Stimulated activated CD4-positive, alpha-beta T cell treated with anti-CD3 and anti-CD28 coated beads, TNF-alpha, amount 100 ng/mL, for 4 hours (primary cell): ENCODE results near the gene EPHA5.
"Not testable (repeated sequence)": the region's sequence is repeated elsewhere in the genome, so short reads cannot be mapped to it uniquely, and the experiment has no call there.

Experiments used
- DNase-seq, 3 experiments: peaks; one replicate each; pipeline ENCODE4 v3.0.0-alpha.2; 2020; ENCODE audit warnings: low read depth in 3 of 3

The EPHA5 gene

DNA sequence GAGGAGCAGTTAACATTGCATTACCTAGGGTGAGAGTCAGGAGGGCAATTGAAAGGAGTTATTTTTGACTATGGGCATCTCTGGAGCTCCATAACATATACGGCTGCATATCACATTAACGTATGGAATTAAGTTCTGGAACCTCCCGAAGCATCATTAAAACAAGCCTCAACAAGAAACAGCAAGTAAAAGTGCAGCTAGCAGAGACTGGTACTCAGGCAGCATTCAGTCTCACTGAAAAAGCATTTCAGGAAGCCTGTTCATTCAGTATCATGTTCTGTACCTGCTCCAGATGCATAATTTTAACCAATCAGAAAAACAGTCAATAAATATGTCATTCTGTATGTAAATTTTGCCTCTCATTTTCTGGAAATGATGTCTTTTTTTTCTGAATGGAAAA lies 299.6 kb downstream of the EPHA5 start:
- no peak for DNase-seq

DNA sequence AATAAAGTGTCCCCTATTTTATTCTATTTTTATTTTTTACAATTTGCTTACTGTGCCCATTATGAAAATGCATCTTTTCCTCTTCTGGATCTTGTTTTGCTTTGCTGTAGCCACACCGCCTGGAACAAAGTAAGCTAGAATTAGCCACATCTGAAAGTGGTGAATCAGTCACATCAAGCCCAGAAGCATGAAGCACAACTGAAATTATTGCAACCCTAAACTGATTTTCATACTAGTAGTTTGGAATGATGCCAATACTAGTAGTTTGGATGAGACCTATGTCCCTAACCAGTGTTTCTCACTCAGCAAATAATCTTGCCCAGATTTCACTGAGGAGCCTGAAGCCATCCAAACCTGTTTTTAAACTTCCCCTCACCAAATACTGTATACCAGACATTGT lies 303.0 kb downstream of the EPHA5 start:
- no peak for DNase-seq

DNA sequence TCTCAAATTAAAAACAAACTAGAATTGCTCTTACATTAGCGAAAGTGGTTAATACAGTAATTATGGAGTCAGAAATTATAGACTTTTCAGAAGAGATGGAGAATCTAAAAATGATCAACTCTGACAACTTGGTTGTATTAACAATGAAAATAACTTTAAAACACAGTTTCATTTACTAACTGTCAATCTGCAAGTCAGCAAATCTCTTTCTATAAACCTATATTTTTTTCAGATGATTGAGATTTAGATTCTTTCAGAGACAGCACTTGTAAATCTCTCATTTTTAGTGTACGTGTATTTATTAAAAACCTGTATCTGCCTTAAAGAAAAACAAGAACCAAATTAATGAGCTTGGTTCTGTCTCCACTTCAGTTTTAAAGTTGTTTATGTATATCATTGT lies 311.4 kb downstream of the EPHA5 start:
- no peak for DNase-seq

DNA sequence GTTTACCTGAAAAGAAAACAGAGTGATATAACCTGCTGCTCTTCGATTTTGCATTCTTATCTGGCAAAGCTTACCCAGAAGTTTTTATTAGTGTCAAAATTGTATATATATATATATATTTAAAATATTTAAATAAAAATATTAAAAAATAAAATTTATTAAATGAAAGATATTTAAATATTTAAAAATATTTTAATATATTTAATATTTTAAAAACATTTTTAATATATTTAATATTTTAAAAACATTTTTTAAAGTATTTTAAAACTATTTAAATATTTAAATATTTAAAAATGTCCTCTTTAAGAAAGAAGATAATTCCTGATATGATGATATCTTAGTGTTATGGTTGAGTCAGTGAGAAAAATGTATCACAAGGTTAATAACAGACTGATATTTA lies 317.2 kb downstream of the EPHA5 start:
- no peak for DNase-seq

DNA sequence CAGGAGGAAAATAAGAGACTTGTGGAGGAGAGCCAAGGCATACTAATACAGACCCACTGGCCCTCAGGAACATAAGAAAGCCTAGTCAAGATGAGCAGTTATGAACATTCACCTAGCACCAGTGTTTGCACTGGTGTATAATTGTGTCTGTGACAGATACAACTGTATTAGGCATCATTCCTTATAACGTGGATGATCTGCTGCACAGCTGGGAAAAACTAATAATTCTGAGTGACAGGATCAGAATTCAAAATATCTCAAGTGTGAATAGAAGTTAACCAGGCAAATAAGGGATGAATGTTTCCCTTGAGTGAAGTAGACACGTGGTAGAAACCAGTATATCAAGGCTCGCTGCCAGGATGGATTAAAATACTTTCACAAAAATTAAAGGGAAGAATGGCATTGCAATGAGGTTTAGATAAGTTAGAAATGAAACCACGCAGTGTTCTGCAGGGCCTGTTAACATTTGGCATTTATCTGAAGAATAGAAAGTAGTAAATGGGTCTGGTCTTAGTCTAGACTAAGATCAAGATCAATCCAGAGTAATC lies 325.9 kb downstream of the EPHA5 start:
- no peak for DNase-seq

DNA sequence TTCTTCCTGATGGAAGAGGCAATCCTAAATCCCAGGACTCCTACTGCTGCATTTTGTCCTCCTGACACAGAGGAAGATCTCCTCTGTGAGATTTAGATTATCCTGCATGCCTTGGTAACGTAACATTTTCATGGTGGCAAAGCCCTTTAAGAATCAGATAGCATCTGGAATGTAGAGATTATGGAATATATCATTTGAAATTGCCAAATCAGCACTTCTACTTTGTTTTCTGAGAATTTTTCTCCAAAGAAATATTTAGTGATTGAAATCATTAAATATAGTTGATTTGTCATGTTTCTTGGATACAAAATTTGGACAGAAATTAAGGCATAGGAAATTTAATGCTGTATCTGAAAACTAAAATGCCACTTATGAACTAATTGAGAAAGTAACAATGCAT lies 326.9 kb downstream of the EPHA5 start:
- DNase-seq = no peak

DNA sequence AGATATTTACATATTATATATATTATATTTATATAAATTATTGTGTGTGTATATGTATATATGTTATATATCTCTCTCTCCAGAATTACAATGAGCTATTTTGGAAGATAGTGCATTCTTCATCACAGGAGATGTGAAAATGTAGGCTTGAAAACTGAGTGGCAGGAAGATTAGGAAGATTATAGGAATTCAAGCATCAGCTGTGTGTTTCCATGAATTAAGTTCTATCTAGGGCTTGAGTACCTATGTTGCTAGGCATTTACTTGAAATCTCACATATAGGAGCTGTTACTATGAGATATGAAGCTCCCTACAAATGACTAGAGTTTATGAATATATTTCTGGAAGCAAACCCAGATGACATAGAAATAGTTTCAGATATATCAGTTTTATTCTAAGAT lies 328.7 kb downstream of the EPHA5 start:
- DNase-seq = no peak

DNA sequence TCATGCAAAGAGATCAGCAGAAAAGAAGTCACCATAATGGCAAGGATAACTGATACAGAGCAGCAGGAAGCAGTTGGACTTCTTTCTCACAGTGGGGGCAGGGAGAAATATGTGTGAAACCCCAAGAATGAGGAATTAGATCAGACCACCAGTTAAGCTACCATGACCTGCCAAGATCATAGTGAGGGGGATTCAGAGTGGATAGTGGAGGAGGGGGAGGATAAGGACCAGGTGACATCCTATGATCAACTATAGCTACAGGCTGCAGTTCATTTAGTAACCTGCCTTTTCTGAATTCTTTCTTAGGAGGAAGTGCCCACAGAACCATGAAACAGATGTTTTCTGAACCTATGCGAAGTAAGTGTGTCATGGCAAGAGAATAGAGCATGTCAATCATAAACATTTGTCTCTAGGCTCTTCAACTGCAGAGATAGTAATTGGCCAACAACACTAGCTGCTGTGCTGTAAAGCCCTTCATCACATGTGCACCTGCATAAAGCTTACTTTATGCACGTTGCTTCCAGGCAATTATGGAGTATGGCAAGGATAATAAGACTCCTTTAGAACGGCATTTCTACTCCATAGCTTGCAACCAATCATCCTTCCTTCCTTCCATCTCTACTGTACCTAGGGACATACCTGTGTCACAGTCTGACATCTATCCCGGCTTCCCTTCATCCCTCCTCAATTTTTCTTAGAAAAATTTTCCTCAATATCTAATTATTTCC lies 329.7 kb downstream of the EPHA5 start:
- no peak for DNase-seq

DNA sequence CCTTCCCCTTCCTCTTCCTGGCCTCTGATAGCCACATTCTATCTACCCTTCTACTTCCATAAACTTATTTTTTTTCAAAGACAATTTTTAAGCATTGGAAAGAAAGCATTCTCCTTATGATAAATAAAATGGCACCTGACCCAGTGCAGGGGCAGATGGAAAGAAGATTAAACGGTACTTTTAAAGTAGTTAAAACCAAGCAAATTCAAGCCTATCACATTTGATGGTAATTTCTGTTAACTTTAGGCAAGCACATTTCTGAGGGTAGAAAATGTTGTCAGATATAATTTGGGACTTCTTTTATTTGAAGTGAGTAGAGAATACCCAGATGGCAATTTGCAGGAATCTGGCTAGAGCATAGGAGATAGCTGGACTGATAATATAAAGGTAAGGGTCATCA lies 332.9 kb downstream of the EPHA5 start:
- no peak for DNase-seq

DNA sequence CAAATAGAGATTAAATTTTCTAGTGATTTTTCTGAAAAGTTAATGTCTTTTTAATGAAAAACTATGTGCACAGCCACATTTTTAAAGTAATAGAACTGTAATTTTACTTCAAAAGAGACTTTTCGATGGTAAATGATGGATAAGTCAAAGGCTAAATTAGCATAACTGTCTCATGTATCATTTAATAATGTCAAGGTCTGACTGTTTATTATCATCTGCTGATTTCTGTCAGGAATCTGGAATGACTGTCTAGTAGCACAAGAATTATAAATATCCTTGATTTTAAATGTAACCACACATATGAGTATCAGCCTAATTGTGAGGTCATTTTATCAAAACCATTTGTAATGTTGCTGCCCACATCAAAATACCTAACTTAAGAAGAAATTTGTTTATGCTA lies 333.8 kb downstream of the EPHA5 start:
- no peak for DNase-seq

DNA sequence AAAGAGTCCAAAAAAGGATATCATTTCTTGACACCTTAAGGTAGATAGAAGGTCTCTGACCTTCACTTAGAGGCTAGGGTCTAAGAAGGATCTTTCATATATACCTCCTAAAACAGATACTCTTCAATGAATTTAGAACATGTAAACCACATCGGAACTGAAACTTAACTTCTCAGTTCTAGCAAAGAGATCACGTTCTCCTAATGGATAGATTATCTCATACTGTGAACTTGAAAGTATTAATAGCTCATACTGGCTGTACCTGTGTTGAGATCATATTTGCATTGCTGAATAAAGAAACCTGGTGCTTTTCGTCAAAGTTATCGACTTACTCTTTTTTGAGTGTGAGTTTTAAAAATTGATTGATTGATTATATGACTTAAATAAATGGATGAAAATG lies 353.8 kb downstream of the EPHA5 start:
- DNase-seq = no peak

DNA sequence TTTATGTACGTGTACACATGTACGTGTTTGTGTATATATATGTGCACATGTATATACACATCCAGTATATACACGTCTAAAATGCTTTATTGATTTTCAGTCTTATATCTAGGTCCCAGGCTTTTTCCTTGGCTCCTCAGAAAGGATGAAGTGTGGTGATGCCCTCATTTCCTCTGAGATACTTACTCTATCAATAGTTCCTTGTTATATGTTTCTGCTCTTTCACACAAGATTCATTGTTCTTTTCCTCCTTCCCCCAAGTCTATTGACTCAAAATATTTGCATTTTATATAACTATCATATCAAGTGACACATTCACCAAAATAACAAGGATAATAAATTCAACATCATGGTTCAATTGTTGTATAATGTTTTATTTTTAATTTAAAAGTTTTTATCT lies 359.2 kb downstream of the EPHA5 start:
- no peak for DNase-seq

DNA sequence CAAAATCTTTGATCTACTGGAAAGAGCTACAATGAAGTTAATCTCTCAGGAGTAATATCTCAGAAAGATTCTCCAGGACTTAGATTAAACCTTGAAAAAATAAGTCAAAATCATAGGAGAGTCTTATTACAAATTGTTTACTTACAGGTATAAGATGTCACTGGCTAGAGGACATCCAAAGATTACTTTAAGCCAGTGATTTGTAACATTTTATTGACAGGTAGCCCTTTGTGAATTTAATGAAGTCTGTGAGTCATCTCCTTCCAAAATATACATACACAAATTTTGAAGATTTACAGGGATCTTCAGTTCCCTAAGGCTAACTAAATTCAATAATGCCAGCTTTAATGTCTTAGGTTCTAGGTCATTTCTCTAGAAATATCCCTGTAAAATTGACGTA lies 359.7 kb downstream of the EPHA5 start:
- no peak for DNase-seq

DNA sequence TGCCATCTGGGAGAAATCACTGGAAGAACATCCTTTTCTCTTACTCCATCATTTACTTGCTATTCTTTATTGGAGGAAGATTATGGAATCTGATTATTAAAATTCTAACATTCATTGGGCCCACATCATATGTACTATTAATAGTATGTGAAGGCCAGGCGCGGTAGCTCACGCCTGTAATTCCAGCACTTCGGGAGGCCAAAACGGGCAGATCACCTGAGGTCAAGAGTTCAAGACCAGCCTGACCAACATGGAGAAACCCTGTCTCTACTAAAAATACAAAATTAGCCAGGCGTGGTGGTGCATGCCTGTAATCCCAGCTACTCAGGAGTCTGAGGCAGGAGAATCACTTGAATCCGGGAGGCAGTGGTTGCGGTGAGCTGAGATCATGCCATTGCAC lies 361.7 kb downstream of the EPHA5 start:
- DNase-seq = not testable (repeated sequence)

DNA sequence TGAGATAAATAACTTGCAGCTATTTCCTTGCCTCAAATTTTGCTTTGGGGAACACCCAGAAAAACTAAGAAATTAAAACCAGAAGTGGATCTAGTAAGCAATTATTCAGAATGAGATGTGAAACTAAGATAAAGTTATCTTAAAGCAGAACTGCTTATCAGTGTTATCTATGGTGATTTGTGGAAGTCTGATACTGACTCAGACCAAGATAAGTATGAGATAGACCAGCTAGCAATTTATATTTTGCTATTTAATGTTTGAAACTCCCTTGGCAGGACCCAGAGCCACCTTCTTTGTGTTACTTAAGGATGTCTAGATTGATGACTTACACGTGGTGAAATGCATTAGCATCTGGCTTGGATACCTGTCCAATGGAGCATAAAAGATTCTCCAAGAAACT lies 368.1 kb downstream of the EPHA5 start:
- DNase-seq = no peak

DNA sequence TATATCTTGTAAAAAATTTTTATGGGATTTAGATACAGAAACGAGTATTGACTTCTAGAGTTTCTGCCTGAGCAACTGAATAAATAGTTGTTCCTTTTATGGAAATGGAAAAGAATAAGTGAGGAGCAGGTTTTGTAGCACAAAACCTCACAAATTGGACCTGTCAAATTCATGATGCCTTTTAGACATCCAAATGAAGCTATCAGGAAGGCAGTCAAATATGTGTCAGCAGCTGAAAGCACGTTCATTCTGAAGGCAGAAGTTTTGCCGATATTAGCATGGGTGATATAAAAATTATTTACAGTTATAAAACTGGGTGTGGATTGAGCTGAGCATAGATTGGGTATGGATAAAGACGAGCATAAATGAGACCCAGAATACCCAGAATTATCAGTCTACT lies 374.0 kb downstream of the EPHA5 start:
- no peak for DNase-seq

DNA sequence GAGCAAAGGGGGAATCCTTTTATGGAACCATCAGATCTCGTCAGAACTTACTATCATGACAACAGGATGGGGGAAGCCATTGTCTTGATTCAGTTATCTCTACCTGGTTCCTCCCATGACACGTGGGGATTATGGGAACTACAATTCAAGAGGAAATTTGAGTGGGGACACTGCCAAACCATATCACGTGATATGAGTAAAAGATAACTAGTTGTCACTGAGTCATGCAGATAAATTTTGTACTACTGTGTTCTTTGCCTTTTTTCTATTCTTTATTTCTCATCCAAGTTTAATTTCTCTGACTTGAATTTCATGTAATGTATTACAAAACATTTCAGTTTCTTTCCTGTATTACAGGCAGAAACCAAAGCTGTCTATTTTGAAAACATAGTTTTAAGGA lies 383.2 kb downstream of the EPHA5 start:
- DNase-seq = no peak
